Activated B cell treated with CpG ODN at 0.5 μM for 24 hours (primary cell): ENCODE data around the gene TUBA4A. TPM values are rescaled to one million over a fixed set of nuclear protein-coding genes. Genes with fewer than 3 reads are reported as not detected.

Experiments
- ATAC-seq: fragments of 200-7000 bp; cut with Tn5 transposase; one replicate; pipeline ENCODE4 v1.10.0; 2021; ENCODE audit warnings: low read depth, mild to moderate bottlenecking, moderate library complexity
- CTCF ChIA-PET: fragments of 350-600 bp; sonication (Branson Sonifier 250); formaldehyde crosslinking; loops from one replicate; lab custom pipeline; 2021; ENCODE audit warnings: antibody characterized with exemption; lab: Charles Lee
- POLR2A ChIA-PET: fragments of 350-600 bp; sonication (Branson Sonifier 250); formaldehyde crosslinking; loops from one replicate; lab custom pipeline; 2021; ENCODE audit warnings: antibody characterized with exemption; lab: Charles Lee
- DNase-seq: peaks from one replicate; pipeline ENCODE4 v3.0.0; 2022
- H3K27ac Mint-ChIP-seq: one replicate; pipeline ENCODE4 v1.8.0; 2020; ENCODE audit warnings: mixed read lengths
- H3K27me3 Mint-ChIP-seq: one replicate; pipeline ENCODE4 v1.8.0; 2021; ENCODE audit warnings: mixed read lengths
- H3K36me3 Mint-ChIP-seq: one replicate; pipeline ENCODE4 v1.8.0; 2021; ENCODE audit warnings: low read depth, mixed read lengths
- H3K4me1 Mint-ChIP-seq: one replicate; pipeline ENCODE4 v1.8.0; 2021; ENCODE audit warnings: mixed read lengths
- H3K4me3 Mint-ChIP-seq: one replicate; pipeline ENCODE4 v1.8.0; 2020; ENCODE audit warnings: mild to moderate bottlenecking, mixed read lengths
- H3K9me3 Mint-ChIP-seq: one replicate; pipeline ENCODE4 v1.8.0; 2020; ENCODE audit warnings: mixed read lengths
- CTCF ChIP-seq: fragments of 200-600 bp; IDR thresholded peaks from one replicate; pipeline ENCODE4 v1.8.0; 2022; ENCODE audit warnings: antibody characterized with exemption, mild to moderate bottlenecking
- intact Hi-C: fragments of 100-400 bp; cut with micrococcal nuclease; formaldehyde crosslinking; loops from one replicate; pipeline ENCODE4 v1.15.1; 2024
- total RNA-seq: library from RNA; stranded (reverse); gene quantifications from 2 replicates; pipeline ENCODE4 v1.2.3, GENCODE V29; 2022

Gene TUBA4A
- 184 and 192 TPM in 2 replicates for total RNA-seq

- TF ChIP-seq CTCF: no peak
- no peaks in the 10 kb centered on the region for H3K27me3 Mint-ChIP-seq
- peak within 1 kb of the TSS; percentile 98 for H3K27ac Mint-ChIP-seq
- H3K4me3 Mint-ChIP-seq: peak within 1 kb of the TSS; percentile 82
- peaks cover 53% of the 10 kb centered on the region for H3K4me1 Mint-ChIP-seq
- ATAC-seq: peak; percentile 69
- ChIA-PET CTCF (interaction anchor here (1.1 to 4.4 kb wide), 9 partner anchors 8 to 135 kb away, joined by 3 to 42 read pairs (median 7); partner anchors contain the start of genes ANKZF1, ATG9A, CNPPD1 and DNAJB2), POLR2A (interaction anchor here (0.6 to 12.0 kb wide), 22 partner anchors 8 to 362 kb away, joined by 3 to 287 read pairs (median 7); partner anchors contain the start of genes ABCB6, ANKZF1, ATG9A and CNPPD1)
- H3K9me3 Mint-ChIP-seq: no peaks in the 10 kb centered on the region
- peaks cover 42% of the 10 kb centered on the region for H3K36me3 Mint-ChIP-seq
- intact Hi-C loops: loop anchor here (1.0 to 5.0 kb wide), 12 partner anchors 9 to 686 kb away; partner anchors contain the start of genes ANKZF1, ATG9A, CHPF and CNOT9
- DNase-seq: peak; percentile 90
Observed at GRCh38 chr2:219253753-219254589, at the start of gene TUBA4A. TSS of gene TUBA4A (minus strand) at chr2:219253918. CDS start at chr2:219253858, 60 bp downstream.

GRCh38 chr2:219302412-219302968 is 48.8 kb upstream of the TUBA4A start:
- Mint-ChIP-seq H3K4me1 (peaks cover 7% of the 10 kb centered on the region), H3K36me3 (no peaks in the 10 kb centered on the region), H3K27ac (no peak overlapping the region), H3K4me3 (no peak overlapping the region), H3K27me3 (peaks cover 64% of the 10 kb centered on the region), H3K9me3 (no peaks in the 10 kb centered on the region)
- POLR2A ChIA-PET: no interaction called here
- ATAC-seq (no peak), DNase-seq (no peak)
- intact Hi-C loops: no loop called here
- CTCF ChIA-PET: interaction anchor here (1.3 to 1.6 kb wide), 2 partner anchors 131 to 143 kb away, joined by 4 read pairs; no protein-coding TSS in a partner anchor
- TF ChIP-seq CTCF: no peak

DNA sequence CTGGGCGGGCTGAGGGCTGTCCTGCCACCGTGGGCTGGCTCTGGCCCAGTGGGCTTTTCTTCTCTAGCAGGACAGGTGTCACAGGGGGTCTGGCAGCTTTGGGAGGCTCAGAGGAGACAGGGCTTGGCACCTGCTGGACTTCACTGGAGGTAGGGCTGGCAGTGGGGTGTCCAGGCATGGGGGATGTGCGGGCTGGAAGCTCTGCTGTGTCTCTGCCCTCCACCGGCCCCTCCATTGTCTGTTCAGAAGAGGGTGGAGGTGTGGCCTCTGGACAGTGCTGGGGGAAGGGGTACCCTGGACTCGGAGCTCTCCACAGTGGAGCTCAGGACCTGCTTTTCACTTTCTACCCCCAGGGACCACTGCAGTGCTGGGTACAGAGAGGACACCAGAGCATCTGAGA is 46.3 kb upstream of the TUBA4A start:
- Mint-ChIP-seq H3K4me3 (no peak overlapping the region), H3K27ac (no peak overlapping the region), H3K36me3 (no peaks in the 10 kb centered on the region), H3K27me3 (peaks cover 42% of the 10 kb centered on the region), H3K9me3 (no peaks in the 10 kb centered on the region), H3K4me1 (peaks cover 13% of the 10 kb centered on the region)
- ATAC-seq (no peak), DNase-seq (no peak)
- intact Hi-C loops: no loop called here
- ChIA-PET POLR2A (interaction anchor here (0.5 to 10.1 kb wide), 2 partner anchors 20 to 89 kb away, joined by 3 to 138 read pairs; partner anchors contain the start of gene DNAJB2), CTCF (interaction anchor here (0.8 to 4.6 kb wide), 7 partner anchors 21 to 143 kb away, joined by 3 to 43 read pairs (median 5); partner anchors contain the start of genes DNAJB2 and NHEJ1)
- no peak for TF ChIP-seq CTCF

GRCh38 chr2:219299372-219299760 is 45.6 kb upstream of the TUBA4A start:
- Mint-ChIP-seq H3K4me3 (no peak overlapping the region), H3K4me1 (peaks cover 17% of the 10 kb centered on the region), H3K9me3 (no peaks in the 10 kb centered on the region), H3K27ac (no peak overlapping the region), H3K36me3 (no peaks in the 10 kb centered on the region), H3K27me3 (peaks cover 35% of the 10 kb centered on the region)
- CTCF ChIA-PET: interaction anchor here (0.8 to 4.6 kb wide), 8 partner anchors 11 to 143 kb away, joined by 3 to 43 read pairs (median 6); partner anchors contain the start of genes CNPPD1, DNAJB2 and NHEJ1
- POLR2A ChIA-PET: interaction anchor here (0.5 to 10.1 kb wide), 2 partner anchors 20 to 88 kb away, joined by 3 to 138 read pairs; partner anchors contain the start of gene DNAJB2
- intact Hi-C loops: loop anchor here (5.0 kb wide), 1 partner anchor 447 kb away; no protein-coding TSS in a partner anchor
- no peak for ATAC-seq
- no peak for DNase-seq
- no peak for TF ChIP-seq CTCF
